Ovary (tissue), 3 donors: Measurements from ENCODE around the gene KCNC2.

Experiments
- CTCF ChIP-seq, 3 donors: fragments of 450-650 bp in 2 of 3; fragments of 200-600 bp in 1 of 3; IDR thresholded peaks; one replicate each; pipeline versions ENCODE4 v1.5.1 to v1.8.0; 2016 to 2022; ENCODE audit warnings: antibody characterized with exemption in 3 of 3, mild to moderate bottlenecking in 1 of 3
- EP300 ChIP-seq: sonication (generic); formaldehyde crosslinking; IDR thresholded peaks from one replicate; pipeline ENCODE4 v1.6.1; 2017; ENCODE audit warnings: antibody characterized with exemption
- POLR2A ChIP-seq: fragments of 450-650 bp; IDR thresholded peaks from one replicate; pipeline ENCODE4 v1.6.1; 2017; ENCODE audit warnings: antibody characterized with exemption, mild to moderate bottlenecking, moderate library complexity
- donor health status: DM: no; HTN: no; CAD: no.

- TF ChIP-seq CTCF (IDR thresholded peaks at IDR 0.05) (no peak), POLR2A (no peak), EP300 (no peak)
Observed at GRCh38 chr12:75087654-75088053, 122.0 kb downstream of the KCNC2 start.
